A673 (cell line): ENCODE data around the gene STK31. TPM values are rescaled to one million over a fixed set of nuclear protein-coding genes. Genes with fewer than 3 reads are reported as not detected.
"Not testable (repeated sequence)": the region's sequence is repeated elsewhere in the genome, so short reads cannot be mapped to it uniquely, and the experiment has no call there.

ENCODE experiments used
- BruUV-seq: library from RNA; stranded (reverse); fragments of 400-500 nt; replicated peaks from 2 replicates; lab custom pipeline; 2021; lab: Mats Ljungman, UMichigan
- CTCF ChIA-PET: fragments of 300-600 bp; sonication (Branson Sonifier 250); formaldehyde crosslinking; loops from one replicate; lab custom pipeline; 2022; ENCODE audit warnings: antibody characterized with exemption; lab: Charles Lee
- POLR2A ChIA-PET: fragments of 300-600 bp; sonication (Branson Sonifier 250); formaldehyde crosslinking; loops from one replicate; lab custom pipeline; 2022; ENCODE audit warnings: antibody characterized with exemption; ENCODE audit not compliant: low non-redundant PET; lab: Charles Lee
- DNase-seq: peaks from one replicate; pipeline ENCODE4 v3.0.0-alpha.2; 2015; ENCODE audit warnings: low spot score
- H3K27ac ChIP-seq: fragments of 200-600 bp; sonication (generic); 2 replicates; pipeline ENCODE4 v1.5.1; 2016; ENCODE audit warnings: mixed run types, low read depth, mild to moderate bottlenecking, mixed read lengths, antibody characterized with exemption, low read length; ENCODE audit not compliant: poor library complexity, severe bottlenecking
- H3K27me3 ChIP-seq: fragments of 200-600 bp; sonication (generic); replicated peaks from 2 replicates; pipeline ENCODE4 v1.6.1; 2017; ENCODE audit warnings: mixed run types, low read depth, mild to moderate bottlenecking, mixed read lengths, antibody characterized with exemption, low read length; ENCODE audit not compliant: insufficient read depth, poor library complexity
- H3K36me3 ChIP-seq: fragments of 200-600 bp; sonication (generic); 2 replicates; pipeline ENCODE4 v1.6.1; 2016; ENCODE audit warnings: mixed run types, mild to moderate bottlenecking, mixed read lengths, antibody characterized with exemption, low read length; ENCODE audit not compliant: insufficient read depth, poor library complexity, severe bottlenecking
- H3K4me1 ChIP-seq: fragments of 200-600 bp; sonication (generic); 2 replicates; pipeline ENCODE4 v1.6.1; 2017; ENCODE audit warnings: mixed run types, mild to moderate bottlenecking, mixed read lengths, antibody characterized with exemption, low read length; ENCODE audit not compliant: insufficient read depth, poor library complexity, severe bottlenecking
- H3K4me3 ChIP-seq: fragments of 200-600 bp; sonication (generic); 2 replicates; pipeline ENCODE4 v1.5.1; 2016; ENCODE audit warnings: low read depth, mixed run types, mild to moderate bottlenecking, mixed read lengths, low read length; ENCODE audit not compliant: poor library complexity, severe bottlenecking
- H3K9me3 ChIP-seq: fragments of 200-600 bp; sonication (generic); 2 replicates; pipeline ENCODE4 v1.6.1; 2016; ENCODE audit warnings: mixed run types, low read depth, mild to moderate bottlenecking, mixed read lengths, antibody characterized with exemption, low read length; ENCODE audit not compliant: poor library complexity, severe bottlenecking
- EZH2 ChIP-seq: fragments of 200-600 bp; sonication (generic); IDR thresholded peaks from 2 replicates; pipeline ENCODE4 v1.6.1; 2017; ENCODE audit warnings: borderline replicate concordance, low read depth, mild to moderate bottlenecking, mixed read lengths, antibody characterized with exemption, low read length; ENCODE audit not compliant: poor library complexity, severe bottlenecking
- intact Hi-C: fragments of 100-400 bp; cut with micrococcal nuclease; formaldehyde crosslinking; loops from one replicate; pipeline ENCODE4 v1.10.0; 2022; ENCODE audit not compliant: unreplicated experiment
- total RNA-seq: library from RNA; stranded (reverse); gene quantifications from 2 replicates; pipeline ENCODE4 v1.2.3, GENCODE V29; 2021
- TF ChIP-seq, protein P1 (sequence below): fragments of 300-800, 200-600 bp; sonication (generic); conservative IDR thresholded peaks from 2 replicates; pipeline ENCODE4 v1.5.1; 2017; ENCODE audit warnings: low read depth, mild to moderate bottlenecking, antibody characterized with exemption, low read length, moderate library complexity, mixed read lengths

The STK31 gene
- total RNA-seq, 1 experiment from 2014 or later, result 0.34 TPM

DNA sequence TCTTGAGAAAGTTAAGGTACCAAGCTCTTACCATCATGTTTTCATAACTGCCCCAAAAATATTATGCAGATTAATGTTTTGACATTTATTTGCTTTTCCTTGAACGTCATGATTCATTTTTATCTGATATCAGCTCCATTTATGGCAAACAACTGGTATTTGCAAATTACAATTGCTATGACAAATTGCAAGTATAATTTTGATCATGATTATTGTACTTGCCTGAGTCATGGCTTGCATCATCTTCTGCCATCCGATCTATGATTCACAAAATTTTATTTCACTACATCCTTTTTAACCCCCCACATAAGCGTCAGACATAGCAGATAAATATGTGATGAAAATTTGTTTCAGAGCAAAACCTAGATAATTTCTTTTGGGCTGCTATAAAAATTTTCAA lies 155.0 kb downstream of the STK31 start:
- intact Hi-C loops, result loop anchor here (1.0 to 10.0 kb wide), 4 partner anchors 422 to 860 kb away; partner anchors contain the start of gene PALS2
- BruUV-seq, result no TSS peak

DNA sequence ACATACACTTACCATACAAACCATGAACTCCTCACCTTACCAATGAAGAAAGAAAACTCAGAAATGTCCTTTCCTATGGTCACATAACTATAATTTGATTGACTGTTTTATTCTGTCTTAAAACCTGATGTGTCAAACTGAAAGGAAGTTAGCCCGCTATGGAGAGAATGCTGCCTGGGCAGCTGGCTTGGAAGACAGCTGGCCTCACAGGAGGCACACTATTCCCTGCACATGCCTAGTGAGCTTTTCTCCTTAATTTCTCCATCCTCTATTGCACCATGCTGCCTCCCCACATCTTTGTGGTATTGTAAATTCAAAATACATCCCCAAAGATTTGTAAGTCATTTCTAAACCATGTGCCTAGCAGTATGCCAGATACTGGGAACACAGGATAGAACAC lies 163.3 kb downstream of the STK31 start:
- no peaks in the 10 kb centered on the region for H3K36me3 ChIP-seq
- TF ChIP-seq, protein P1, sequence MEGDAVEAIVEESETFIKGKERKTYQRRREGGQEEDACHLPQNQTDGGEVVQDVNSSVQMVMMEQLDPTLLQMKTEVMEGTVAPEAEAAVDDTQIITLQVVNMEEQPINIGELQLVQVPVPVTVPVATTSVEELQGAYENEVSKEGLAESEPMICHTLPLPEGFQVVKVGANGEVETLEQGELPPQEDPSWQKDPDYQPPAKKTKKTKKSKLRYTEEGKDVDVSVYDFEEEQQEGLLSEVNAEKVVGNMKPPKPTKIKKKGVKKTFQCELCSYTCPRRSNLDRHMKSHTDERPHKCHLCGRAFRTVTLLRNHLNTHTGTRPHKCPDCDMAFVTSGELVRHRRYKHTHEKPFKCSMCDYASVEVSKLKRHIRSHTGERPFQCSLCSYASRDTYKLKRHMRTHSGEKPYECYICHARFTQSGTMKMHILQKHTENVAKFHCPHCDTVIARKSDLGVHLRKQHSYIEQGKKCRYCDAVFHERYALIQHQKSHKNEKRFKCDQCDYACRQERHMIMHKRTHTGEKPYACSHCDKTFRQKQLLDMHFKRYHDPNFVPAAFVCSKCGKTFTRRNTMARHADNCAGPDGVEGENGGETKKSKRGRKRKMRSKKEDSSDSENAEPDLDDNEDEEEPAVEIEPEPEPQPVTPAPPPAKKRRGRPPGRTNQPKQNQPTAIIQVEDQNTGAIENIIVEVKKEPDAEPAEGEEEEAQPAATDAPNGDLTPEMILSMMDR, result no peak
- no peak for TF ChIP-seq EZH2
- CTCF ChIA-PET, result no interaction called here
- no TSS peak for BruUV-seq
- H3K27me3 ChIP-seq, result no peaks in the 10 kb centered on the region
- no peaks in the 10 kb centered on the region for H3K9me3 ChIP-seq
- H3K4me1 ChIP-seq, result peaks cover 3% of the 10 kb centered on the region
- DNase-seq, result no peak
- no peak overlapping the region for H3K27ac ChIP-seq
- H3K4me3 ChIP-seq, result no peak overlapping the region
- intact Hi-C loops, result no loop called here
- POLR2A ChIA-PET, result no interaction called here

More for the DNA sequence above, 155.0 kb downstream of the STK31 start:
- no peak for TF ChIP-seq EZH2
- TF ChIP-seq, protein P1, result no peak
- no peak for DNase-seq
- H3K4me3 ChIP-seq, result no peak overlapping the region
- no peaks in the 10 kb centered on the region for H3K9me3 ChIP-seq
- H3K27ac ChIP-seq, result no peak overlapping the region
- CTCF ChIA-PET, result no interaction called here
- POLR2A ChIA-PET, result no interaction called here
- no peaks in the 10 kb centered on the region for H3K36me3 ChIP-seq
- H3K4me1 ChIP-seq, result no peaks in the 10 kb centered on the region
- H3K27me3 ChIP-seq, result no peaks in the 10 kb centered on the region

DNA sequence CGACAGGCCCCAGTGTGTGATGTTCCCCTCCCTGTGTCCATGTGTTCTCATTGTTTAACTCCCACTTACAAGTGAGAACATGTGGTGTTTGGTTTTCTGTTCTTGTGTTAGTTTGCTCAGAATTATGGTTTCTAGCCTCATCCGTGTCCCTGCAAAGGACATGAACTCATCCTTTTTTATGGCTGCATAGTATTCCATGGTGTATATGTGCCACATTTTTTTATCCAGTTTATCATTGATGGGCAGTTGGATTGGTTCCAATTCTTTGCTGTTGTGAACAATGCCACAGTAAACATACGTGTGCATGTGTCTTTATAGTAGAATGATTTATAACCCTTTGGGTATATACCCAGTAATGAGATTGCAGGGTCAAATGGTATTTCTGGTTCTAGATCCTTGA lies 166.5 kb downstream of the STK31 start:
- CTCF ChIA-PET, result not testable (repeated sequence)

More for the DNA sequence above, 166.5 kb downstream of the STK31 start:
- H3K27me3 ChIP-seq, H3K36me3 ChIP-seq, DNase-seq, H3K27ac ChIP-seq, BruUV-seq, H3K4me1 ChIP-seq, intact Hi-C loops, H3K4me3 ChIP-seq, POLR2A ChIA-PET, H3K9me3 ChIP-seq: not testable (repeated sequence)

Other genes with a start within 250 kb of the STK31 start
- gene IGF2BP3, start 239.7 kb upstream of the STK31 start, total RNA-seq, result 75.3 and 85.4 TPM in 2 replicates
- 114 and 116 TPM in 2 replicates for gene TRA2A, start 178.2 kb upstream of the STK31 start, total RNA-seq
- gene CCDC126, start 112.8 kb upstream of the STK31 start, total RNA-seq, result 4.9 and 7.4 TPM in 2 replicates
- gene FAM221A, start 30.0 kb upstream of the STK31 start, total RNA-seq, result 8.2 and 12.0 TPM in 2 replicates